Measurements from ENCODE around the gene LAS1L. TPM values are rescaled to one million over a fixed set of nuclear protein-coding genes. Genes with fewer than 3 reads are reported as not detected.

LAS1L gene
- total RNA-seq, 4 donors from 2014 or later, result 16.4 to 23.3 (median 19.2) TPM

- 98 to 100% methylated on average over 2 of the region's 2 CpGs for WGBS, 2 donors
- no peaks in the 10 kb centered on the region for H3K36me3 ChIP-seq
- no peak for TF ChIP-seq POLR2A (IDR thresholded peaks at IDR 0.05)
- no peak for TF ChIP-seq CTCF (IDR thresholded peaks at IDR 0.05)
- DNase-seq, result no peak
- H3K4me3 ChIP-seq (replicated peaks in 1 of 3), result no peak overlapping the region
- intact Hi-C loops (cut with DNase I), result no loop called here
- no peaks in the 10 kb centered on the region for H3K27me3 ChIP-seq
- H3K9me3 ChIP-seq, result no peaks in the 10 kb centered on the region
- no peaks in the 10 kb centered on the region for H3K4me1 ChIP-seq
- H3K27ac ChIP-seq, result no peak overlapping the region
These were observed 58.0 kb downstream of the LAS1L start for GRCh38 chrX:65476564-65476963.

- Histone ChIP-seq H3K27ac (no peak overlapping the region), H3K4me3 (replicated peaks in 1 of 3) (no peak overlapping the region), H3K4me1 (no peaks in the 10 kb centered on the region), H3K9me3 (no peaks in the 10 kb centered on the region), H3K27me3 (no peaks in the 10 kb centered on the region), H3K36me3 (no peaks in the 10 kb centered on the region)
- no peak for DNase-seq
- 6 to 16% methylated on average over 4 of the region's 4 CpGs for WGBS, 2 donors
- intact Hi-C loops (cut with DNase I), result no loop called here
- TF ChIP-seq POLR2A (IDR thresholded peaks at IDR 0.05) (no peak), CTCF (IDR thresholded peaks at IDR 0.05) (no peak)
These were observed 71.0 kb downstream of the LAS1L start for GRCh38 chrX:65463550-65463949.

Other genes starting within 250 kb of the LAS1L start
- 100 to 1,000 TPM; 204 to 318 (median 259) TPM for gene MSN, start 132.9 kb upstream of the LAS1L start, total RNA-seq